HepG2 (cell line): ENCODE data around the gene ACSL6. TPM values are rescaled to one million over a fixed set of nuclear protein-coding genes. Genes with fewer than 3 reads are reported as not detected.

Experiments used
- ATAC-seq: fragments of 200-7000 bp; cut with Tn5 transposase; 3 replicates; pipeline ENCODE4 v1.9.1; 2020; ENCODE audit warnings: mild to moderate bottlenecking, moderate library complexity
- BruUV-seq: library from RNA; stranded (reverse); fragments of 400-500 nt; replicated peaks from 2 replicates; lab custom pipeline; 2021; lab: Mats Ljungman, UMichigan
- CTCF ChIA-PET: fragments of 300-600 bp; formaldehyde crosslinking; extraction: SDS; loops from one replicate; lab custom pipeline; 2021; ENCODE audit warnings: low total read pairs, inconsistent platforms, low intra/inter-chr PET ratio; lab: Yijun Ruan, JAX
- POLR2A ChIA-PET: fragments of 350-600 bp; sonication (Branson Sonifier 250); formaldehyde crosslinking; loops from one replicate; lab custom pipeline; 2020; ENCODE audit warnings: antibody characterized with exemption, inconsistent platforms; lab: Yijun Ruan, JAX
- DNase-seq: peaks from one replicate; pipeline ENCODE4 v3.0.0-alpha.2; 2015; ENCODE audit warnings: low spot score
- FAIRE-seq: peaks from 3 replicates; lab custom pipeline; 2011; peaks lifted over from hg19 to GRCh38; lab: Jason Lieb, UNC
- H2AFZ ChIP-seq: one replicate; pipeline ENCODE4 v1.6.1; 2011; ENCODE audit warnings: low read length, inconsistent platforms
- H3K27ac ChIP-seq: fragments of 300-600 bp; 3 replicates; pipeline ENCODE4 v1.8.0; 2011; ENCODE audit warnings: mixed run types, mild to moderate bottlenecking, mixed read lengths, low read length, inconsistent platforms; ENCODE audit not compliant: insufficient read depth; ENCODE audit errors: extremely low read length
- H3K27me3 ChIP-seq, 2 experiments: fragments of 200-600 bp in 1 of 2; 2 replicates in 1 of 2; 3 replicates in 1 of 2; pipeline versions ENCODE4 v1.6.0 to v1.8.0; 2011; ENCODE audit warnings: low read length in 2 of 2, mild to moderate bottlenecking in 2 of 2, moderate library complexity in 2 of 2, inconsistent platforms in 1 of 2; ENCODE audit not compliant: insufficient read depth in 2 of 2, control insufficient read depth in 1 of 2
- H3K36me3 ChIP-seq, 2 experiments: fragments of 200-600 bp in 1 of 2; replicated peaks in 1 of 2; 2 replicates in 1 of 2; 3 replicates in 1 of 2; pipeline versions ENCODE4 v1.5.1 to v1.8.0; 2011; ENCODE audit warnings: low read length in 2 of 2, inconsistent platforms in 1 of 2; ENCODE audit not compliant: insufficient read depth in 2 of 2, control insufficient read depth in 1 of 2
- H3K4me1 ChIP-seq: 2 replicates; pipeline ENCODE4 v1.5.1; 2012; ENCODE audit warnings: low read length, inconsistent platforms; ENCODE audit not compliant: insufficient read depth
- H3K4me2 ChIP-seq: 2 replicates; pipeline ENCODE4 v1.6.0; 2011; ENCODE audit warnings: low read depth, low read length, inconsistent platforms
- H3K4me3 ChIP-seq, 3 experiments: fragments of 200-600 bp in 1 of 3; sonication (generic), shearing (Covaris generic) in 1 of 3; replicated peaks in 1 of 3; 2 replicates each; pipeline ENCODE4 v1.5.1; 2011 to 2016; ENCODE audit warnings: low read length in 3 of 3, inconsistent platforms in 2 of 3, low read depth in 2 of 3, mild to moderate bottlenecking in 2 of 3, control low read depth in 1 of 3, mixed read lengths in 1 of 3; ENCODE audit not compliant: insufficient read depth in 1 of 3
- H3K79me2 ChIP-seq: one replicate; pipeline ENCODE4 v1.6.1; 2011; ENCODE audit warnings: low read length, inconsistent platforms; ENCODE audit not compliant: insufficient read depth
- H3K9ac ChIP-seq: 2 replicates; pipeline ENCODE4 v1.6.0; 2011; ENCODE audit warnings: mild to moderate bottlenecking, low read depth, low read length, inconsistent platforms; ENCODE audit not compliant: insufficient read depth
- H3K9me3 ChIP-seq: 2 replicates; pipeline ENCODE4 v1.5.1; 2012; ENCODE audit warnings: mild to moderate bottlenecking, low read length
- H4K20me1 ChIP-seq: 2 replicates; pipeline ENCODE4 v1.6.0; 2011; ENCODE audit warnings: inconsistent platforms, mild to moderate bottlenecking, low read length, moderate library complexity; ENCODE audit not compliant: insufficient read depth
- FOXK1 ChIP-seq: sonication (generic); formaldehyde crosslinking; IDR thresholded peaks from 2 replicates; pipeline ENCODE4 v1.4.0; 2020; ENCODE audit warnings: low read depth, missing genetic modification reagents, borderline replicate concordance
- ZBTB21 ChIP-seq: sonication (generic); formaldehyde crosslinking; IDR thresholded peaks from 2 replicates; pipeline ENCODE4 v1.4.0; 2020; ENCODE audit warnings: missing genetic modification reagents
- ZNF263 ChIP-seq: sonication (generic); formaldehyde crosslinking; IDR thresholded peaks from 2 replicates; pipeline ENCODE4 v1.4.0; 2020; ENCODE audit warnings: missing genetic modification reagents
- WGBS: methylation state at CpG from one replicate; pipeline ENCODE4 v1.1.6; 2017; ENCODE audit warnings: low lambda C conversion rate; 5-methylcytosine and 5-hydroxymethylcytosine counted together
- in situ Hi-C: cut with HindIII; loops from 2 replicates; pipeline ENCODE4 v1.10.0; 2017; ENCODE audit warnings: low pct_unique_long_range_greater_than_20kb; ENCODE audit not compliant: extremely low pct_ligation_motif_present
- intact Hi-C: fragments of 100-400 bp; cut with micrococcal nuclease; formaldehyde crosslinking; loops from one replicate; pipeline ENCODE4 v1.10.0; 2022; ENCODE audit not compliant: unreplicated experiment
- polyA plus RNA-seq, 8 experiments: library from polyadenylated mRNA; depleted of rRNA in 3 of 8; stranded (reverse) in 7 of 8; unstranded in 1 of 8; fragments of >200 nt; fragmentation: Illumina TruSeq in 4 of 8; extraction: Trizol in 4 of 8; gene quantifications; 2 replicates each; pipeline versions ENCODE4 v1.2.1 to v1.2.3, GENCODE V29; 2011 to 2016; ENCODE audit warnings: low read depth in 4 of 8, missing spikeins in 1 of 8, mixed read lengths in 1 of 8; ENCODE audit not compliant: insufficient read depth in 1 of 8
- total RNA-seq, 5 experiments: library from RNA; depleted of rRNA; stranded (reverse); fragments of >200 nt; fragmentation: Illumina TruSeq; extraction: Trizol; gene quantifications; 2 replicates each; pipeline ENCODE4 v1.2.3, GENCODE V29; 2016; ENCODE audit warnings: low read depth in 1 of 5
- TF ChIP-seq, protein P1 (sequence below): sonication (generic); formaldehyde crosslinking; IDR thresholded peaks from 2 replicates; pipeline ENCODE4 v1.5.1; 2020; ENCODE audit warnings: mild to moderate bottlenecking, missing genetic modification reagents, moderate library complexity

Gene ACSL6
- total and polyA plus RNA-seq, 2 of the 13 experiments (the other 11 are each of a cell fraction or from before 2014, with no cell fraction given): 3.7 to 3.8 TPM

DNA sequence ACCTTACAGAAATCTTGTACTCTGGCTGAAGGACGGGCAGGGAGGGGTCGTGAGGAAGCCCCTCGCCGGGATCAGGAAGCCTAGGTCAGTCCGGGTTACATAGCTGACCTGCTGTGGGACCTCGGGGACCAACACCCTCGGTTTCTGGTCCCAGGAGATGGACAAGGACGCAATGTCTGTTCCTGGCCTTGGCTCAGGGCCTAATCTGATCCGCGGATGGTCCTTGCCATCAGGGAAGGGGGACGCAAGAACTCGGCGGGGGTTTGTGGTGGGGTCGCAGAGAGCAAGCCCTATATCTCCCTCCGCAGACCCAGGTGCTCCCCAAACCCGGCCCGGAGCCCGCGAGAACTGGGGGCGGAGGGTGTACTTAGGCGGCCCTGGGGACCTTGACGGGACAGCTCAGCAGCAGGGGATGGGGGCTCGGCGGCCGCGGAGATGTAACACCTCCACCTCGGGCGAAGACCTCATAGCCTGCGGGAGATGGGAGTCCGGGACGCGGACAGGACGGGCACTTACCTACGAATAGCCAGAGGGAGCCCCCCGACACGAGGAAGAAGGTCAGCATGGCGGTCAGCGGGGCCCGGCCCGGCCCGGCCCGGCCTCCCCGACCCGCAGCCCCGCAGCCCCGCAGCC is 353 bp downstream of the ACSL6 start:
- ChIA-PET CTCF (no interaction called here), POLR2A (interaction anchor here (2.5 kb wide), 1 partner anchor 8 kb away, joined by 9 read pairs; no protein-coding TSS in a partner anchor)
- Histone ChIP-seq H4K20me1 (no peaks in the 10 kb centered on the region), H3K9ac (no peak overlapping the region), H2AFZ (no peak overlapping the region), H3K4me1 (peaks cover 28% of the 10 kb centered on the region), H3K79me2 (no peaks in the 10 kb centered on the region), H3K4me3 (peak overlapping the region; percentile 62 to 76 (median 73); a peak in 4 of 6 replicates), H3K9me3 (no peaks in the 10 kb centered on the region), H3K4me2 (peak overlapping the region; percentile 80), H3K36me3 (no peaks in the 10 kb centered on the region), H3K27me3 (peaks cover 11 to 34% of the 10 kb centered on the region in 2 experiments; a peak in 3 of 5 replicates), H3K27ac (no peak overlapping the region)
- TF ChIP-seq, protein P1, sequence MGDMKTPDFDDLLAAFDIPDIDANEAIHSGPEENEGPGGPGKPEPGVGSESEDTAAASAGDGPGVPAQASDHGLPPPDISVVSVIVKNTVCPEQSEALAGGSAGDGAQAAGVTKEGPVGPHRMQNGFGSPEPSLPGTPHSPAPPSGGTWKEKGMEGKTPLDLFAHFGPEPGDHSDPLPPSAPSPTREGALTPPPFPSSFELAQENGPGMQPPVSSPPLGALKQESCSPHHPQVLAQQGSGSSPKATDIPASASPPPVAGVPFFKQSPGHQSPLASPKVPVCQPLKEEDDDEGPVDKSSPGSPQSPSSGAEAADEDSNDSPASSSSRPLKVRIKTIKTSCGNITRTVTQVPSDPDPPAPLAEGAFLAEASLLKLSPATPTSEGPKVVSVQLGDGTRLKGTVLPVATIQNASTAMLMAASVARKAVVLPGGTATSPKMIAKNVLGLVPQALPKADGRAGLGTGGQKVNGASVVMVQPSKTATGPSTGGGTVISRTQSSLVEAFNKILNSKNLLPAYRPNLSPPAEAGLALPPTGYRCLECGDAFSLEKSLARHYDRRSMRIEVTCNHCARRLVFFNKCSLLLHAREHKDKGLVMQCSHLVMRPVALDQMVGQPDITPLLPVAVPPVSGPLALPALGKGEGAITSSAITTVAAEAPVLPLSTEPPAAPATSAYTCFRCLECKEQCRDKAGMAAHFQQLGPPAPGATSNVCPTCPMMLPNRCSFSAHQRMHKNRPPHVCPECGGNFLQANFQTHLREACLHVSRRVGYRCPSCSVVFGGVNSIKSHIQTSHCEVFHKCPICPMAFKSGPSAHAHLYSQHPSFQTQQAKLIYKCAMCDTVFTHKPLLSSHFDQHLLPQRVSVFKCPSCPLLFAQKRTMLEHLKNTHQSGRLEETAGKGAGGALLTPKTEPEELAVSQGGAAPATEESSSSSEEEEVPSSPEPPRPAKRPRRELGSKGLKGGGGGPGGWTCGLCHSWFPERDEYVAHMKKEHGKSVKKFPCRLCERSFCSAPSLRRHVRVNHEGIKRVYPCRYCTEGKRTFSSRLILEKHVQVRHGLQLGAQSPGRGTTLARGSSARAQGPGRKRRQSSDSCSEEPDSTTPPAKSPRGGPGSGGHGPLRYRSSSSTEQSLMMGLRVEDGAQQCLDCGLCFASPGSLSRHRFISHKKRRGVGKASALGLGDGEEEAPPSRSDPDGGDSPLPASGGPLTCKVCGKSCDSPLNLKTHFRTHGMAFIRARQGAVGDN (CRISPR knock-in tag): peak; percentile 1; the same call in 1 of the 2 replicates
- TF ChIP-seq ZNF263 (CRISPR knock-in tag): peak; percentile 23; the same call in 1 of the 2 replicates
- no peak for TF ChIP-seq ZBTB21 (CRISPR knock-in tag)
- no peak for TF ChIP-seq FOXK1
- WGBS: 28% methylated on average over 5 of the region's 46 CpGs
- DNase-seq (no peak), FAIRE-seq (no peak), ATAC-seq (no peak)
- in situ Hi-C loops (loop anchor here (25.0 kb wide), 1 partner anchor 574 kb away; no protein-coding TSS in a partner anchor), intact Hi-C loops (no loop called here)
- BruUV-seq: no TSS peak
